GM23338 (cell line): ENCODE measurements around the gene APOBEC3F. TPM values are rescaled to one million over a fixed set of nuclear protein-coding genes. Genes with fewer than 3 reads are reported as not detected.
A peak's percentile ranks its signal among the peaks of the same experiment; 100 is the strongest.
"Not testable (repeated sequence)": the region's sequence is repeated elsewhere in the genome, so short reads cannot be mapped to it uniquely, and the experiment has no call there.

Experiments used
- ATAC-seq: fragments of 200-7000 bp; cut with Tn5 transposase; 3 replicates; pipeline ENCODE4 v1.9.1; 2020
- DNase-seq: peaks from one replicate; pipeline ENCODE4 v3.0.0-alpha.2; 2015; ENCODE audit warnings: low spot score
- H2AFZ ChIP-seq: fragments of 200-600 bp; sonication (generic); 2 replicates; pipeline ENCODE4 v1.8.0; 2016; ENCODE audit warnings: antibody characterized with exemption, mild to moderate bottlenecking, moderate library complexity
- H3F3A ChIP-seq: fragments of 200-600 bp; sonication (generic); replicated peaks from 2 replicates; pipeline ENCODE4 v1.8.0; 2017; ENCODE audit warnings: antibody characterized with exemption, mixed run types, low read depth
- H3K27ac ChIP-seq: fragments of 200-600 bp; sonication (generic); 2 replicates; pipeline ENCODE4 v1.6.1; 2016; ENCODE audit warnings: low read depth
- H3K27me3 ChIP-seq: fragments of 200-600 bp; sonication (generic); 2 replicates; pipeline ENCODE4 v1.8.0; 2016; ENCODE audit warnings: mild to moderate bottlenecking, mixed run types, moderate library complexity; ENCODE audit not compliant: insufficient read depth
- H3K36me3 ChIP-seq: fragments of 200-600 bp; sonication (generic); 2 replicates; pipeline ENCODE4 v1.8.0; 2016; ENCODE audit warnings: mild to moderate bottlenecking; ENCODE audit not compliant: insufficient read depth
- H3K4me1 ChIP-seq: fragments of 200-600 bp; sonication (generic); 2 replicates; pipeline ENCODE4 v1.8.0; 2016; ENCODE audit warnings: mild to moderate bottlenecking, moderate library complexity; ENCODE audit not compliant: insufficient read depth
- H3K4me2 ChIP-seq: fragments of 200-600 bp; sonication (generic); 2 replicates; pipeline ENCODE4 v1.7.1; 2017; ENCODE audit warnings: mixed run types
- H3K4me3 ChIP-seq: fragments of 200-600 bp; sonication (generic); 2 replicates; pipeline ENCODE4 v1.6.1; 2016; ENCODE audit warnings: mixed run types
- H3K79me2 ChIP-seq: fragments of 200-600 bp; sonication (generic); replicated peaks from 2 replicates; pipeline ENCODE4 v1.8.0; 2017; ENCODE audit warnings: mild to moderate bottlenecking; ENCODE audit not compliant: insufficient read depth
- H3K9me2 ChIP-seq: fragments of 200-600 bp; sonication (generic); 2 replicates; pipeline ENCODE4 v1.8.0; 2017; ENCODE audit not compliant: insufficient read depth
- H4K20me1 ChIP-seq: fragments of 200-600 bp; sonication (generic); replicated peaks from 2 replicates; pipeline ENCODE4 v1.8.0; 2017; ENCODE audit warnings: mild to moderate bottlenecking; ENCODE audit not compliant: insufficient read depth
- H3K27ac Mint-ChIP-seq: 2 replicates; pipeline ENCODE4 v1.8.0; 2020; ENCODE audit warnings: inconsistent platforms, mild to moderate bottlenecking, moderate library complexity, mixed read lengths
- H3K27me3 Mint-ChIP-seq: 3 replicates; pipeline ENCODE4 v1.8.0; 2022; ENCODE audit warnings: low read depth, mild to moderate bottlenecking, moderate library complexity, mixed read lengths, inconsistent platforms; ENCODE audit not compliant: insufficient read depth, poor library complexity
- H3K36me3 Mint-ChIP-seq: 3 replicates; pipeline ENCODE4 v1.8.0; 2021; ENCODE audit warnings: low read depth, mild to moderate bottlenecking, inconsistent platforms, moderate library complexity, mixed read lengths
- H3K4me1 Mint-ChIP-seq: 3 replicates; pipeline ENCODE4 v1.8.0; 2020; ENCODE audit warnings: mild to moderate bottlenecking, inconsistent platforms, mixed read lengths
- H3K4me3 Mint-ChIP-seq: 3 replicates; pipeline ENCODE4 v1.8.0; 2021; ENCODE audit warnings: moderate library complexity, mild to moderate bottlenecking, inconsistent platforms, mixed read lengths
- H3K9me3 Mint-ChIP-seq: 3 replicates; pipeline ENCODE4 v1.8.0; 2020; ENCODE audit warnings: moderate library complexity, mild to moderate bottlenecking, inconsistent platforms, mixed read lengths
- CREB1 ChIP-seq: fragments of 250-450 bp; sonication (Bioruptor Pico); IDR thresholded peaks from 2 replicates; pipeline ENCODE4 v1.5.0; 2020; ENCODE audit warnings: low read depth, mild to moderate bottlenecking, moderate library complexity
- CTCF ChIP-seq, 2 experiments: fragments of 200-600 bp in 1 of 2; sonication (generic) in 1 of 2; conservative IDR thresholded peaks; 2 replicates each; pipeline versions ENCODE4 v1.5.1 to v1.6.1; 2016 to 2017; ENCODE audit warnings: antibody characterized with exemption in 2 of 2, low read depth in 2 of 2, mild to moderate bottlenecking in 2 of 2, moderate library complexity in 1 of 2
- EZH2phosphoT487 ChIP-seq: fragments of 200-600 bp; sonication (generic); IDR thresholded peaks from one replicate; pipeline ENCODE4 v1.8.1; 2018; ENCODE audit warnings: antibody characterized with exemption; ENCODE audit not compliant: unreplicated experiment
- POLR2AphosphoS5 ChIP-seq: IDR thresholded peaks from 2 replicates; pipeline ENCODE4 v1.6.1; 2016; ENCODE audit warnings: antibody characterized with exemption, low read depth
- ZNF114 ChIP-seq: fragments of 250-450 bp; sonication (Bioruptor Pico); IDR thresholded peaks from 2 replicates; pipeline ENCODE4 v1.5.0; 2020; ENCODE audit warnings: mild to moderate bottlenecking, moderate library complexity
- ZNF331 ChIP-seq: fragments of 250-450 bp; sonication (Bioruptor Pico); IDR thresholded peaks from 2 replicates; pipeline ENCODE4 v1.5.0; 2020; ENCODE audit warnings: low read depth, mild to moderate bottlenecking, moderate library complexity
- polyA plus RNA-seq: library from polyadenylated mRNA; unstranded; fragments of >200 nt; fragmentation: Nextera tagmentation; extraction: Ambion mirVana; gene quantifications from 2 replicates; pipeline ENCODE4 v1.2.1, GENCODE V29; 2016
- total RNA-seq: library from RNA; depleted of rRNA; stranded (reverse); fragments of >200 nt; shearing (Covaris generic); gene quantifications from 2 replicates; pipeline ENCODE4 v1.2.3, GENCODE V29; 2014
- TF ChIP-seq, protein P1 (sequence below): IDR thresholded peaks from one replicate; pipeline ENCODE4 v1.6.1; 2018; ENCODE audit warnings: antibody characterized with exemption; ENCODE audit not compliant: unreplicated experiment

APOBEC3F gene
- total and polyA plus RNA-seq, 2 experiments from 2014 or later = 3.4 TPM

- peak within 1 kb of the TSS; percentile 90 for H3K27ac Mint-ChIP-seq
- peak within 1 kb of the TSS; percentile 87; the same call in 1 of the 2 replicates for H3K27ac ChIP-seq
- peak within 1 kb of the TSS; percentile 58 for H3K4me3 Mint-ChIP-seq
Observed at GRCh38 chr22:39013942-39014722, 26.5 kb upstream of the APOBEC3F start, which contains the start of gene APOBEC3C. Gene APOBEC3C, plus strand, starts transcription at chr22:39014257. Its CDS starts 106 bp downstream, at chr22:39014363.

DNA sequence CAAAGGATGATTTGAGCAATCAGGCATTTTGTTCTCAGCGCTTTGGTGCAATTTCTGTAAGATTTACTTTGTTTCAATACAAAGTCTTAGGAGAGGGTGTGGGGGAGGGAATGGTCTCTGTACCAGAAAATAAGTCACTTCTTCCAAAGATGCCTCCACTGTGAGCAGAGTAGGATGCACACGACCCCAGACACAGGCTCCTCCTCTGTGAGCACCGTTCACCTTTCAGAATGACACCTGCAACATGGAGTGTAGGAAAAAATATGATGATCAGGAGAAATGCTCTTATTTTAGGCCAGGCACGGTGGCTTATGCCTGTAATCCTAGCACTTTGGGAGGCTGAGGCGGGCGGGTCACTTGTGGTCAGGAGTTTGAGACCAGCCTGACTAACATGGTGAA lies 25.9 kb upstream of the APOBEC3F start:
- not testable (repeated sequence) for ATAC-seq, H3K9me3 Mint-ChIP-seq, DNase-seq, H3K36me3 ChIP-seq, H3K9me2 ChIP-seq, H4K20me1 ChIP-seq, H3K27me3 ChIP-seq
- H3K27ac Mint-ChIP-seq = peak overlapping the region; percentile 90
- Histone ChIP-seq H3K27ac (peak overlapping the region; percentile 80; the same call in 1 of the 2 replicates), H2AFZ (peak overlapping the region; percentile 84; the same call in 1 of the 2 replicates), H3K79me2 (peaks cover 17% of the 10 kb centered on the region), H3K4me1 (peaks cover 45% of the 10 kb centered on the region), H3F3A (peaks cover 11% of the 10 kb centered on the region; the same call in 1 of the 2 replicates), H3K4me2 (peak overlapping the region; percentile 70), H3K4me3 (peak overlapping the region; percentile 47)
- peak overlapping the region; percentile 58 for H3K4me3 Mint-ChIP-seq
- H3K27me3 Mint-ChIP-seq = peaks cover 23% of the 10 kb centered on the region
- H3K4me1 Mint-ChIP-seq = peaks cover 50% of the 10 kb centered on the region
- H3K36me3 Mint-ChIP-seq = peaks cover 10% of the 10 kb centered on the region; the same call in 2 of the 3 replicates

More at GRCh38 chr22:39013942-39014722, 26.5 kb upstream of the APOBEC3F start, which contains the start of gene APOBEC3C:
- TF ChIP-seq POLR2AphosphoS5 (no peak), CTCF (conservative IDR thresholded peaks at IDR 0.05; ENCODE audit: low read depth in 2 of 2) (peak in 1 of 2 experiments; percentile 37; a peak in 2 of 4 replicates), CREB1 (no peak), ZNF331 (no peak), EZH2phosphoT487 (no peak), ZNF114 (CRISPR knock-in tag) (no peak)
- TF ChIP-seq, protein P1, sequence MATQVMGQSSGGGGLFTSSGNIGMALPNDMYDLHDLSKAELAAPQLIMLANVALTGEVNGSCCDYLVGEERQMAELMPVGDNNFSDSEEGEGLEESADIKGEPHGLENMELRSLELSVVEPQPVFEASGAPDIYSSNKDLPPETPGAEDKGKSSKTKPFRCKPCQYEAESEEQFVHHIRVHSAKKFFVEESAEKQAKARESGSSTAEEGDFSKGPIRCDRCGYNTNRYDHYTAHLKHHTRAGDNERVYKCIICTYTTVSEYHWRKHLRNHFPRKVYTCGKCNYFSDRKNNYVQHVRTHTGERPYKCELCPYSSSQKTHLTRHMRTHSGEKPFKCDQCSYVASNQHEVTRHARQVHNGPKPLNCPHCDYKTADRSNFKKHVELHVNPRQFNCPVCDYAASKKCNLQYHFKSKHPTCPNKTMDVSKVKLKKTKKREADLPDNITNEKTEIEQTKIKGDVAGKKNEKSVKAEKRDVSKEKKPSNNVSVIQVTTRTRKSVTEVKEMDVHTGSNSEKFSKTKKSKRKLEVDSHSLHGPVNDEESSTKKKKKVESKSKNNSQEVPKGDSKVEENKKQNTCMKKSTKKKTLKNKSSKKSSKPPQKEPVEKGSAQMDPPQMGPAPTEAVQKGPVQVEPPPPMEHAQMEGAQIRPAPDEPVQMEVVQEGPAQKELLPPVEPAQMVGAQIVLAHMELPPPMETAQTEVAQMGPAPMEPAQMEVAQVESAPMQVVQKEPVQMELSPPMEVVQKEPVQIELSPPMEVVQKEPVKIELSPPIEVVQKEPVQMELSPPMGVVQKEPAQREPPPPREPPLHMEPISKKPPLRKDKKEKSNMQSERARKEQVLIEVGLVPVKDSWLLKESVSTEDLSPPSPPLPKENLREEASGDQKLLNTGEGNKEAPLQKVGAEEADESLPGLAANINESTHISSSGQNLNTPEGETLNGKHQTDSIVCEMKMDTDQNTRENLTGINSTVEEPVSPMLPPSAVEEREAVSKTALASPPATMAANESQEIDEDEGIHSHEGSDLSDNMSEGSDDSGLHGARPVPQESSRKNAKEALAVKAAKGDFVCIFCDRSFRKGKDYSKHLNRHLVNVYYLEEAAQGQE = no peak
- Histone ChIP-seq H4K20me1 (no peaks in the 10 kb centered on the region), H3K4me1 (peaks cover 39% of the 10 kb centered on the region), H2AFZ (peak within 1 kb of the TSS; percentile 84), H3F3A (peaks cover 6% of the 10 kb centered on the region; the same call in 1 of the 2 replicates), H3K27me3 (no peaks in the 10 kb centered on the region), H3K4me2 (peak within 1 kb of the TSS; percentile 70), H3K4me3 (peak within 1 kb of the TSS; percentile 47), H3K79me2 (peaks cover 14% of the 10 kb centered on the region), H3K36me3 (no peaks in the 10 kb centered on the region), H3K9me2 (no peaks in the 10 kb centered on the region)
- ATAC-seq (peak; percentile 67), DNase-seq (peak; percentile 70)
- H3K27me3 Mint-ChIP-seq = peaks cover 23% of the 10 kb centered on the region
- H3K4me1 Mint-ChIP-seq = peaks cover 45% of the 10 kb centered on the region
- H3K9me3 Mint-ChIP-seq = no peaks in the 10 kb centered on the region
- peaks cover 6% of the 10 kb centered on the region; the same call in 2 of the 3 replicates for H3K36me3 Mint-ChIP-seq
